ENCODE data around the gene TMC7. TPM values are rescaled to one million over a fixed set of nuclear protein-coding genes. Genes with fewer than 3 reads are reported as not detected.
A peak's percentile ranks its signal among the peaks of the same experiment; 100 is the strongest.

Gene TMC7
- total and polyA plus RNA-seq, 2 of the 13 experiments (the other 11 are each of a cell fraction or from before 2014, with no cell fraction given) = 1.2 to 5.1 TPM

DNA sequence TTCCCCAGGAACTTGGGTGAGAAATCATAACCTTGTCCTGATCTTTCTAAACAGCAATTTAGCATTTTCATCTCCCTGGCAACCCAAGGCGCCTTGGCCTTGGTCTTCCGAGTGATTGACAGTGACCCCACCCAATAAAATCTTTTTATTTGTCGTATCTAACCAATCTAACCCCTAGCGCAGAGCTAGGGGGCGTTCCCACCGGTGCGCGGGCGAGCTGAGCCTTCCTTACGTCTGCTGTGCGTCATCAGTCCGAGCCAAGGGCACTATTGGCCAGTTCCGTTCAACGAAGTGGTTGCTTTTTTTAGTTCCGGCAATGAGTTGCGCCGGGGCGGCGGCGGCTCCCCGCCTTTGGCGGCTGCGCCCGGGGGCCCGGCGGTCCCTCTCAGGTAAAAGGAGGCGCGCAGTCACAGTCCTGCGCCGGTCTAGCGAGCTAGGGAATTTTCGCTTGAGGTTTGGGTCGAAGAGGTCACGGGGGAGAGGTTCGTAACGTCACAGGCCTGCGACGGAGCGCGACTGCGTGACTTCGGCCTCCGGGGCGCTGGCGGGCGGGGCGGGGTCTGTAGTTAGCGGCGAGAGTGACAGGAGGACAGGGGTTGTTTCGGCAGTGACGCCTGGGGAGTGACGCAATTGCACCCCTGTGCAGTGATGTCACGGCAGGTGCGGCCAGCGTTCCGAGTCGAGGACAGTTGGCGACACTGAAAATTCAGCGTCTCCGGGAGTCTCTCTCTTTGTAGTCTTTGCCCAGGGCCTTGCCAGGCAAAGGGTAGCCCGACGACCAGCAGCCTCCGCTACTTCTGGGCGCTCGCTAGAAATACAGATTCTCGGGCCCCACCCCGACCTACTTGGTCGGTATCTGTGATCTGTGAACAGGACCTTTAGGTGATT lies 83.9 kb downstream of the TMC7 start, which contains the start of gene COQ7 (continued):
- TF ChIP-seq, protein P1, sequence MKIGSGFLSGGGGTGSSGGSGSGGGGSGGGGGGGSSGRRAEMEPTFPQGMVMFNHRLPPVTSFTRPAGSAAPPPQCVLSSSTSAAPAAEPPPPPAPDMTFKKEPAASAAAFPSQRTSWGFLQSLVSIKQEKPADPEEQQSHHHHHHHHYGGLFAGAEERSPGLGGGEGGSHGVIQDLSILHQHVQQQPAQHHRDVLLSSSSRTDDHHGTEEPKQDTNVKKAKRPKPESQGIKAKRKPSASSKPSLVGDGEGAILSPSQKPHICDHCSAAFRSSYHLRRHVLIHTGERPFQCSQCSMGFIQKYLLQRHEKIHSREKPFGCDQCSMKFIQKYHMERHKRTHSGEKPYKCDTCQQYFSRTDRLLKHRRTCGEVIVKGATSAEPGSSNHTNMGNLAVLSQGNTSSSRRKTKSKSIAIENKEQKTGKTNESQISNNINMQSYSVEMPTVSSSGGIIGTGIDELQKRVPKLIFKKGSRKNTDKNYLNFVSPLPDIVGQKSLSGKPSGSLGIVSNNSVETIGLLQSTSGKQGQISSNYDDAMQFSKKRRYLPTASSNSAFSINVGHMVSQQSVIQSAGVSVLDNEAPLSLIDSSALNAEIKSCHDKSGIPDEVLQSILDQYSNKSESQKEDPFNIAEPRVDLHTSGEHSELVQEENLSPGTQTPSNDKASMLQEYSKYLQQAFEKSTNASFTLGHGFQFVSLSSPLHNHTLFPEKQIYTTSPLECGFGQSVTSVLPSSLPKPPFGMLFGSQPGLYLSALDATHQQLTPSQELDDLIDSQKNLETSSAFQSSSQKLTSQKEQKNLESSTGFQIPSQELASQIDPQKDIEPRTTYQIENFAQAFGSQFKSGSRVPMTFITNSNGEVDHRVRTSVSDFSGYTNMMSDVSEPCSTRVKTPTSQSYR (CRISPR knock-in tag; IDR thresholded peaks at IDR 0.05; ENCODE audit: borderline replicate concordance) = peak; percentile 4; the same call in 1 of the 2 replicates
- TF ChIP-seq SIX4 (CRISPR knock-in tag; IDR thresholded peaks at IDR 0.05) (no peak; the same call in none of the 2 replicates), SAP130 (CRISPR knock-in tag; IDR thresholded peaks at IDR 0.05; ENCODE audit: low read depth) (peak; percentile 97), HOXA5 (CRISPR knock-in tag; IDR thresholded peaks at IDR 0.05) (peak; percentile 92), SMAD1 (CRISPR knock-in tag; IDR thresholded peaks at IDR 0.05; ENCODE audit: borderline replicate concordance, low read depth) (no peak; the same call in 1 of the 2 replicates), JUNB (CRISPR knock-in tag; IDR thresholded peaks at IDR 0.05; ENCODE audit: borderline replicate concordance) (no peak), GABPA (IDR thresholded peaks at IDR 0.05; ENCODE audit: low read depth, low read length) (peak; percentile 61), GABPA (CRISPR knock-in tag; IDR thresholded peaks at IDR 0.05; ENCODE audit: low read depth) (peak; percentile 85), ZKSCAN8 (CRISPR knock-in tag; IDR thresholded peaks at IDR 0.05; ENCODE audit: borderline replicate concordance) (0 out of 2 replicates have a peak, but pooled peaks have one; percentile 46)
- TF ChIP-seq, protein P2, sequence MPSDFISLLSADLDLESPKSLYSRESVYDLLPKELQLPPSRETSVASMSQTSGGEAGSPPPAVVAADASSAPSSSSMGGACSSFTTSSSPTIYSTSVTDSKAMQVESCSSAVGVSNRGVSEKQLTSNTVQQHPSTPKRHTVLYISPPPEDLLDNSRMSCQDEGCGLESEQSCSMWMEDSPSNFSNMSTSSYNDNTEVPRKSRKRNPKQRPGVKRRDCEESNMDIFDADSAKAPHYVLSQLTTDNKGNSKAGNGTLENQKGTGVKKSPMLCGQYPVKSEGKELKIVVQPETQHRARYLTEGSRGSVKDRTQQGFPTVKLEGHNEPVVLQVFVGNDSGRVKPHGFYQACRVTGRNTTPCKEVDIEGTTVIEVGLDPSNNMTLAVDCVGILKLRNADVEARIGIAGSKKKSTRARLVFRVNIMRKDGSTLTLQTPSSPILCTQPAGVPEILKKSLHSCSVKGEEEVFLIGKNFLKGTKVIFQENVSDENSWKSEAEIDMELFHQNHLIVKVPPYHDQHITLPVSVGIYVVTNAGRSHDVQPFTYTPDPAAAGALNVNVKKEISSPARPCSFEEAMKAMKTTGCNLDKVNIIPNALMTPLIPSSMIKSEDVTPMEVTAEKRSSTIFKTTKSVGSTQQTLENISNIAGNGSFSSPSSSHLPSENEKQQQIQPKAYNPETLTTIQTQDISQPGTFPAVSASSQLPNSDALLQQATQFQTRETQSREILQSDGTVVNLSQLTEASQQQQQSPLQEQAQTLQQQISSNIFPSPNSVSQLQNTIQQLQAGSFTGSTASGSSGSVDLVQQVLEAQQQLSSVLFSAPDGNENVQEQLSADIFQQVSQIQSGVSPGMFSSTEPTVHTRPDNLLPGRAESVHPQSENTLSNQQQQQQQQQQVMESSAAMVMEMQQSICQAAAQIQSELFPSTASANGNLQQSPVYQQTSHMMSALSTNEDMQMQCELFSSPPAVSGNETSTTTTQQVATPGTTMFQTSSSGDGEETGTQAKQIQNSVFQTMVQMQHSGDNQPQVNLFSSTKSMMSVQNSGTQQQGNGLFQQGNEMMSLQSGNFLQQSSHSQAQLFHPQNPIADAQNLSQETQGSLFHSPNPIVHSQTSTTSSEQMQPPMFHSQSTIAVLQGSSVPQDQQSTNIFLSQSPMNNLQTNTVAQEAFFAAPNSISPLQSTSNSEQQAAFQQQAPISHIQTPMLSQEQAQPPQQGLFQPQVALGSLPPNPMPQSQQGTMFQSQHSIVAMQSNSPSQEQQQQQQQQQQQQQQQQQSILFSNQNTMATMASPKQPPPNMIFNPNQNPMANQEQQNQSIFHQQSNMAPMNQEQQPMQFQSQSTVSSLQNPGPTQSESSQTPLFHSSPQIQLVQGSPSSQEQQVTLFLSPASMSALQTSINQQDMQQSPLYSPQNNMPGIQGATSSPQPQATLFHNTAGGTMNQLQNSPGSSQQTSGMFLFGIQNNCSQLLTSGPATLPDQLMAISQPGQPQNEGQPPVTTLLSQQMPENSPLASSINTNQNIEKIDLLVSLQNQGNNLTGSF (CRISPR knock-in tag; IDR thresholded peaks at IDR 0.05) = peak; percentile 65; the same call in 1 of the 2 replicates
- TF ChIP-seq, protein P3, sequence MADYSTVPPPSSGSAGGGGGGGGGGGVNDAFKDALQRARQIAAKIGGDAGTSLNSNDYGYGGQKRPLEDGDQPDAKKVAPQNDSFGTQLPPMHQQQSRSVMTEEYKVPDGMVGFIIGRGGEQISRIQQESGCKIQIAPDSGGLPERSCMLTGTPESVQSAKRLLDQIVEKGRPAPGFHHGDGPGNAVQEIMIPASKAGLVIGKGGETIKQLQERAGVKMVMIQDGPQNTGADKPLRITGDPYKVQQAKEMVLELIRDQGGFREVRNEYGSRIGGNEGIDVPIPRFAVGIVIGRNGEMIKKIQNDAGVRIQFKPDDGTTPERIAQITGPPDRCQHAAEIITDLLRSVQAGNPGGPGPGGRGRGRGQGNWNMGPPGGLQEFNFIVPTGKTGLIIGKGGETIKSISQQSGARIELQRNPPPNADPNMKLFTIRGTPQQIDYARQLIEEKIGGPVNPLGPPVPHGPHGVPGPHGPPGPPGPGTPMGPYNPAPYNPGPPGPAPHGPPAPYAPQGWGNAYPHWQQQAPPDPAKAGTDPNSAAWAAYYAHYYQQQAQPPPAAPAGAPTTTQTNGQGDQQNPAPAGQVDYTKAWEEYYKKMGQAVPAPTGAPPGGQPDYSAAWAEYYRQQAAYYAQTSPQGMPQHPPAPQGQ (CRISPR knock-in tag; IDR thresholded peaks at IDR 0.05; ENCODE audit: borderline replicate concordance) = no peak
- TF ChIP-seq, protein P4, sequence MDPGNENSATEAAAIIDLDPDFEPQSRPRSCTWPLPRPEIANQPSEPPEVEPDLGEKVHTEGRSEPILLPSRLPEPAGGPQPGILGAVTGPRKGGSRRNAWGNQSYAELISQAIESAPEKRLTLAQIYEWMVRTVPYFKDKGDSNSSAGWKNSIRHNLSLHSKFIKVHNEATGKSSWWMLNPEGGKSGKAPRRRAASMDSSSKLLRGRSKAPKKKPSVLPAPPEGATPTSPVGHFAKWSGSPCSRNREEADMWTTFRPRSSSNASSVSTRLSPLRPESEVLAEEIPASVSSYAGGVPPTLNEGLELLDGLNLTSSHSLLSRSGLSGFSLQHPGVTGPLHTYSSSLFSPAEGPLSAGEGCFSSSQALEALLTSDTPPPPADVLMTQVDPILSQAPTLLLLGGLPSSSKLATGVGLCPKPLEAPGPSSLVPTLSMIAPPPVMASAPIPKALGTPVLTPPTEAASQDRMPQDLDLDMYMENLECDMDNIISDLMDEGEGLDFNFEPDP (CRISPR knock-in tag; conservative IDR thresholded peaks at IDR 0.05) = 0 out of 2 replicates have a peak, but pooled peaks have one; percentile 71
- TF ChIP-seq, protein P5, sequence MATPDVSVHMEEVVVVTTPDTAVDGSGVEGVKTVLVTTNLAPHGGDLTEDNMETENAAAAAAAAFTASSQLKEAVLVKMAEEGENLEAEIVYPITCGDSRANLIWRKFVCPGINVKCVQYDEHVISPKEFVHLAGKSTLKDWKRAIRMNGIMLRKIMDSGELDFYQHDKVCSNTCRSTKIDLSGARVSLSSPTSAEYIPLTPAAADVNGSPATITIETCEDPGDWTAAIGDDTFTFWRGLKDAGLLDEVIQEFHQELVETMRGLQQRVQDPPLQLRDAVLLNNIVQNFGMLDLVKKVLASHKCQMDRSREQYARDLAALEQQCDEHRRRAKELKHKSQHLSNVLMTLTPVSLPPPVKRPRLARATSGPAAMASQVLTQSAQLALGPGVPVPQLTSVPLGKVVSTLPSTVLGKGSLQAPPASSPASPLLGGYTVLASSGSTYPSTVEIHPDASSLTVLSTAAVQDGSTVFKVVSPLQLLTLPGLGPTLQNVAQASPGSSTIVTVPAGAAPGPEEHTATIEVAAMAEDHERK (CRISPR knock-in tag; IDR thresholded peaks at IDR 0.05; ENCODE audit: low read depth) = peak; percentile 79
